CD14-positive monocyte (primary cell): Measurements from ENCODE around the gene RASD1. TPM values are rescaled to one million over a fixed set of nuclear protein-coding genes. Genes with fewer than 3 reads are reported as not detected.

Experiments used
- DNase-seq, 3 donors: peaks; one replicate each; pipeline ENCODE4 v3.0.0-alpha.2; 2011 to 2022
- H2AFZ ChIP-seq: 2 replicates; pipeline ENCODE4 v1.6.0; 2012; ENCODE audit warnings: mild to moderate bottlenecking, low read depth, low read length, inconsistent platforms; ENCODE audit not compliant: insufficient read depth, poor library complexity, severe bottlenecking
- H3K27ac ChIP-seq, 2 donors: 1 replicate in 1 of 2; 2 replicates in 1 of 2; pipeline ENCODE4 v1.5.1; 2012 to 2013; ENCODE audit warnings: low read length in 2 of 2, control low read depth in 1 of 2, inconsistent platforms in 1 of 2, low read depth in 1 of 2, mild to moderate bottlenecking in 1 of 2
- H3K27me3 ChIP-seq, 2 donors: one replicate each; pipeline versions ENCODE4 v1.6.0 to v1.6.1; 2011 to 2013; ENCODE audit warnings: low read length in 2 of 2; ENCODE audit not compliant: control insufficient read depth in 2 of 2, insufficient read depth in 2 of 2
- H3K36me3 ChIP-seq, 2 donors: replicated peaks in 1 of 2; 1 replicate in 1 of 2; 2 replicates in 1 of 2; pipeline versions ENCODE4 v1.5.1 to v1.6.1; 2012 to 2013; ENCODE audit warnings: low read length in 2 of 2, control low read depth in 1 of 2, inconsistent platforms in 1 of 2, mild to moderate bottlenecking in 1 of 2; ENCODE audit not compliant: insufficient read depth in 2 of 2, control insufficient read depth in 1 of 2
- H3K4me1 ChIP-seq, 2 donors: 1 replicate in 1 of 2; 2 replicates in 1 of 2; pipeline versions ENCODE4 v1.5.1 to v1.6.1; 2012 to 2013; ENCODE audit warnings: low read length in 2 of 2, control low read depth in 1 of 2, inconsistent platforms in 1 of 2, mild to moderate bottlenecking in 1 of 2, moderate library complexity in 1 of 2; ENCODE audit not compliant: insufficient read depth in 2 of 2, control insufficient read depth in 1 of 2
- H3K4me2 ChIP-seq: replicated peaks from 2 replicates; pipeline ENCODE3; 2012; ENCODE audit warnings: low read length, moderate library complexity, mild to moderate bottlenecking; ENCODE audit not compliant: poor library complexity, severe bottlenecking; ENCODE audit errors: extremely low read depth
- H3K4me3 ChIP-seq, 3 experiments: fragments of 200-600 bp in 1 of 3; sonication (generic) in 1 of 3; replicated peaks in 1 of 3; 1 replicate in 2 of 3; 2 replicates in 1 of 3; pipeline ENCODE4 v1.5.1; 2011 to 2013; ENCODE audit warnings: low read length in 3 of 3, mild to moderate bottlenecking in 3 of 3, control low read depth in 2 of 3, low read depth in 2 of 3, inconsistent platforms in 1 of 3, moderate library complexity in 1 of 3
- H3K79me2 ChIP-seq: 2 replicates; pipeline ENCODE4 v1.6.0; 2012; ENCODE audit warnings: mild to moderate bottlenecking, control low read depth, inconsistent platforms, low read length, moderate library complexity; ENCODE audit not compliant: insufficient read depth
- H3K9ac ChIP-seq: 2 replicates; pipeline ENCODE4 v1.6.0; 2017; ENCODE audit warnings: low read length, mild to moderate bottlenecking; ENCODE audit not compliant: insufficient read depth, poor library complexity, severe bottlenecking
- H3K9me3 ChIP-seq, 2 donors: replicated peaks in 1 of 2; 1 replicate in 1 of 2; 2 replicates in 1 of 2; pipeline versions ENCODE4 v1.5.1 to v1.6.1; 2012 to 2013; ENCODE audit warnings: low read length in 2 of 2, control low read depth in 1 of 2; ENCODE audit not compliant: control insufficient read depth in 1 of 2, insufficient read depth in 1 of 2
- H4K20me1 ChIP-seq: 2 replicates; pipeline ENCODE4 v1.6.0; 2012; ENCODE audit warnings: mild to moderate bottlenecking, low read length, control low read depth, moderate library complexity; ENCODE audit not compliant: insufficient read depth
- H3K27ac Mint-ChIP-seq, 7 donors: one replicate each; pipeline ENCODE4 v1.8.0; 2020; ENCODE audit warnings: mild to moderate bottlenecking in 7 of 7, mixed read lengths in 7 of 7, moderate library complexity in 6 of 7, inconsistent platforms in 2 of 7
- H3K27me3 Mint-ChIP-seq, 3 donors: one replicate each; pipeline ENCODE4 v1.8.0; 2021 to 2022; ENCODE audit warnings: low read depth in 3 of 3, mild to moderate bottlenecking in 3 of 3, mixed read lengths in 3 of 3, moderate library complexity in 3 of 3, inconsistent platforms in 1 of 3
- H3K36me3 Mint-ChIP-seq, 2 donors: one replicate each; pipeline ENCODE4 v1.8.0; 2020; ENCODE audit warnings: mixed read lengths in 2 of 2, inconsistent platforms in 1 of 2, mild to moderate bottlenecking in 1 of 2
- H3K4me1 Mint-ChIP-seq: one replicate; pipeline ENCODE4 v1.8.0; 2020; ENCODE audit warnings: mild to moderate bottlenecking, mixed read lengths
- H3K4me3 Mint-ChIP-seq, 2 donors: one replicate each; pipeline ENCODE4 v1.8.0; 2020; ENCODE audit warnings: mild to moderate bottlenecking in 2 of 2, mixed read lengths in 2 of 2, moderate library complexity in 1 of 2
- H3K9me3 Mint-ChIP-seq, 7 donors: one replicate each; pipeline ENCODE4 v1.8.0; 2020 to 2022; ENCODE audit warnings: mixed read lengths in 7 of 7, mild to moderate bottlenecking in 6 of 7, moderate library complexity in 6 of 7, inconsistent platforms in 2 of 7
- WGBS: methylation state at CpG from one replicate; pipeline ENCODE4 v1.1.5; 2013; ENCODE audit warnings: missing lambda C conversion rate; ENCODE audit not compliant: insufficient coverage; 5-methylcytosine and 5-hydroxymethylcytosine counted together
- intact Hi-C, 2 donors: fragments of 100-400 bp; cut with micrococcal nuclease; formaldehyde crosslinking; loops; one replicate each; pipeline versions ENCODE4 v1.15.0 to v1.15.1; 2023
- polyA plus RNA-seq, 3 donors: library from polyadenylated mRNA; depleted of rRNA in 1 of 3; unstranded in 2 of 3; stranded (reverse) in 1 of 3; fragments of 300-500 nt in 2 of 3; fragments of >200 nt in 1 of 3; fragmentation: Illumina TruSeq in 2 of 3; gene quantifications; 1 replicate in 2 of 3; 2 replicates in 1 of 3; pipeline ENCODE4 v1.2.3, GENCODE V29; 2012 to 2021
- TF ChIP-seq, protein P1 (sequence below): fragments of 200-600 bp; IDR thresholded peaks from one replicate; pipeline ENCODE4 v1.8.0; 2022; ENCODE audit warnings: antibody characterized with exemption, mild to moderate bottlenecking

RASD1 gene
- polyA plus RNA-seq, 3 donors = 0.88 to 12.4 (median 1.3) TPM

DNA sequence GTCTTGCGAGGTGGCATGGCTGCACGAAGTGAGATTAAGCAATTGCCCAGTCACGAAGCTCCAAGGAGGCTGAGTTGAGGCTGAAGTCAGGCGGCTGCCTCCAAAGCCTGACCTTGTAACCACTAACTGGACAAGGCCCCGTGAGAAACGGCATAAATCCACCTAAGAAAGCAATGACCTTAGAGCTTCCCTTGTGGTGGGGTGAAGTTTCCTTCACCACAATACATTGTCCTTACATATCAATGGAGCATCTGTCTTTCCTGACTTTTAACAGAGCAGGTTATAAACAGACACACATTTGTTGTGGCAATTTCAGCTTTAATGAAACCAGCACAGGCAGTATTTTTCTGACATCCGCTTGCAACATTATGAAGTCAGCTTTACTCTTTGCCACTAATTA is 21.9 kb downstream of the RASD1 start:
- peaks cover 0 to 3% of the 10 kb centered on the region in 2 donors for H3K36me3 Mint-ChIP-seq
- H4K20me1 ChIP-seq = no peaks in the 10 kb centered on the region
- H3K4me1 Mint-ChIP-seq = peaks cover 16% of the 10 kb centered on the region
- no peak overlapping the region for H3K4me3 ChIP-seq
- no peak overlapping the region for H3K27ac Mint-ChIP-seq
- intact Hi-C loops = no loop called here
- H3K9me3 Mint-ChIP-seq = peaks cover 0 to 2% (median 0%) of the 10 kb centered on the region in 7 donors
- peaks cover 25% of the 10 kb centered on the region for H3K79me2 ChIP-seq
- TF ChIP-seq, protein P1, sequence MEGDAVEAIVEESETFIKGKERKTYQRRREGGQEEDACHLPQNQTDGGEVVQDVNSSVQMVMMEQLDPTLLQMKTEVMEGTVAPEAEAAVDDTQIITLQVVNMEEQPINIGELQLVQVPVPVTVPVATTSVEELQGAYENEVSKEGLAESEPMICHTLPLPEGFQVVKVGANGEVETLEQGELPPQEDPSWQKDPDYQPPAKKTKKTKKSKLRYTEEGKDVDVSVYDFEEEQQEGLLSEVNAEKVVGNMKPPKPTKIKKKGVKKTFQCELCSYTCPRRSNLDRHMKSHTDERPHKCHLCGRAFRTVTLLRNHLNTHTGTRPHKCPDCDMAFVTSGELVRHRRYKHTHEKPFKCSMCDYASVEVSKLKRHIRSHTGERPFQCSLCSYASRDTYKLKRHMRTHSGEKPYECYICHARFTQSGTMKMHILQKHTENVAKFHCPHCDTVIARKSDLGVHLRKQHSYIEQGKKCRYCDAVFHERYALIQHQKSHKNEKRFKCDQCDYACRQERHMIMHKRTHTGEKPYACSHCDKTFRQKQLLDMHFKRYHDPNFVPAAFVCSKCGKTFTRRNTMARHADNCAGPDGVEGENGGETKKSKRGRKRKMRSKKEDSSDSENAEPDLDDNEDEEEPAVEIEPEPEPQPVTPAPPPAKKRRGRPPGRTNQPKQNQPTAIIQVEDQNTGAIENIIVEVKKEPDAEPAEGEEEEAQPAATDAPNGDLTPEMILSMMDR = no peak
- peaks cover 5 to 6% (median 6%) of the 10 kb centered on the region in 3 donors for H3K27me3 Mint-ChIP-seq
- peaks cover 11 to 19% of the 10 kb centered on the region in 2 donors for H3K4me1 ChIP-seq
- no peak overlapping the region for H3K27ac ChIP-seq
- no peak overlapping the region for H2AFZ ChIP-seq
- no peaks in the 10 kb centered on the region for H3K27me3 ChIP-seq
- H3K9ac ChIP-seq = no peak overlapping the region
- H3K9me3 ChIP-seq = no peaks in the 10 kb centered on the region
- H3K36me3 ChIP-seq = peaks cover 0 to 3% of the 10 kb centered on the region in 2 donors
- DNase-seq = no peak
- 96% methylated on average over 3 of the region's 7 CpGs for WGBS
- H3K4me3 Mint-ChIP-seq = no peak overlapping the region
- no peak overlapping the region for H3K4me2 ChIP-seq

DNA sequence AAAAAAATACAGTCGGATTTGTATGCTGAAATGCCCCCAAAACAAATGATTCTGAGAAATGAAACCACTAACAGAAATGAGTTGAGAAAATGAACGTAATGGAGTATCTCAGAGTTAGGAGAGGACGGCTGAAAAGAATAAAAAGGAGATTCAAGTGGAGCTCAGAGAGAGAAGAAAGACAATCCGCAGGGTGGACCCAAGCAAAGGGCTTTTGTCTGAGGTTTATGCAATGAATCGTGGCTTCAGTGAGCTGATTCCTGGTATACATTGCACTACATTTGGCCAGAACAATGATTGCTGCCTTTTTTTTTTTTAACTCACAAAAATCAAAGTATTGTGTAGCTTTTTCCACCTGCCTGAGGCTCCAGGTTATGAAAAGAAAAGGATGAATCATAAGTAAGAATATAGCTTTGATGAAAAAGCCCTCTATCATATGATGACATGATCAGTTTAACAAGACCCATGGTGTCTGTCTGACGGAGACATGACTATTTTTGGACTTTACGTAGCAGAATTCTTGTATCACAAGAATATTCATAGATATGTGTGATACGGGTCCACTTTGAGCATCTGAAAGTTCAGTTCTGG is 23.8 kb downstream of the RASD1 start:
- no peak overlapping the region for H3K4me2 ChIP-seq
- H4K20me1 ChIP-seq = no peaks in the 10 kb centered on the region
- intact Hi-C loops = no loop called here
- H3K27me3 ChIP-seq = no peaks in the 10 kb centered on the region
- peaks cover 4 to 5% of the 10 kb centered on the region in 2 donors for H3K4me1 ChIP-seq
- no peak overlapping the region for H3K4me3 Mint-ChIP-seq
- H3K9me3 Mint-ChIP-seq = peaks cover 0 to 2% (median 0%) of the 10 kb centered on the region in 7 donors
- H3K36me3 ChIP-seq = no peaks in the 10 kb centered on the region
- WGBS = 89% methylated on average over 4 of the region's 8 CpGs
- no peak overlapping the region for H3K9ac ChIP-seq
- TF ChIP-seq, protein P1 = no peak
- H2AFZ ChIP-seq = no peak overlapping the region
- H3K79me2 ChIP-seq = peaks cover 6% of the 10 kb centered on the region
- no peak for DNase-seq
- no peaks in the 10 kb centered on the region for H3K36me3 Mint-ChIP-seq
- no peak overlapping the region for H3K27ac ChIP-seq
- H3K4me1 Mint-ChIP-seq = peaks cover 5% of the 10 kb centered on the region
- H3K27ac Mint-ChIP-seq = no peak overlapping the region
- H3K9me3 ChIP-seq = no peaks in the 10 kb centered on the region
- H3K27me3 Mint-ChIP-seq = peaks cover 6 to 8% (median 6%) of the 10 kb centered on the region in 3 donors
- no peak overlapping the region for H3K4me3 ChIP-seq
